ENCODE data around the gene AKAP13.

- TF ChIP-seq CTCF (conservative IDR thresholded peaks at IDR 0.05) (no peak), ZFX (IDR thresholded peaks at IDR 0.05) (no peak)
Observed at GRCh38 chr15:85353516-85353915, 26.9 kb upstream of the AKAP13 start.

Measured in C4-2B (cell line).